Measurements from ENCODE around the gene IRF2. TPM values are rescaled to one million over a fixed set of nuclear protein-coding genes. Genes with fewer than 3 reads are reported as not detected.

The IRF2 gene
- total RNA-seq, 1 donor from 2014 or later, result 16.1 TPM

GRCh38 chr4:184385705-184386141 is 88.6 kb downstream of the IRF2 start:
- Mint-ChIP-seq H3K27ac (no peak overlapping the region), H3K4me3 (no peak overlapping the region), H3K36me3 (peaks cover 30% of the 10 kb centered on the region), H3K4me1 (peaks cover 66% of the 10 kb centered on the region), H3K27me3 (ENCODE audit: insufficient read depth, low read depth) (peaks cover 2% of the 10 kb centered on the region), H3K9me3 (no peaks in the 10 kb centered on the region)
- Histone ChIP-seq H3K79me2 (ENCODE audit: low read depth) (no peaks in the 10 kb centered on the region), H3K36me3 (no peaks in the 10 kb centered on the region), H3K4me2 (peak overlapping the region; percentile 17), H3K27ac (no peak overlapping the region), H4K20me1 (ENCODE audit: low read depth) (peaks cover 18% of the 10 kb centered on the region), H3K27me3 (no peaks in the 10 kb centered on the region), H3K4me3 (no peak overlapping the region), H3K9ac (no peak overlapping the region), H3K9me3 (ENCODE audit: low read depth) (no peaks in the 10 kb centered on the region), H3F3A (ENCODE audit: low read depth) (peaks cover 20% of the 10 kb centered on the region), H3K4me1 (peaks cover 58% of the 10 kb centered on the region), H2AFZ (replicated peaks) (no peak overlapping the region)
- no peak for DNase-seq (ENCODE audit: low spot score)
- TF ChIP-seq EZH2 (IDR thresholded peaks at IDR 0.05) (no peak), CTCF (IDR thresholded peaks at IDR 0.05) (no peak), EZH2phosphoT487 (IDR thresholded peaks at IDR 0.05) (no peak)

GRCh38 chr4:184384810-184385557 is 89.4 kb downstream of the IRF2 start:
- Histone ChIP-seq H3K27me3 (no peaks in the 10 kb centered on the region), H2AFZ (replicated peaks) (no peak overlapping the region), H3K4me2 (peak overlapping the region; percentile 17), H3K36me3 (no peaks in the 10 kb centered on the region), H3K4me1 (peaks cover 51% of the 10 kb centered on the region), H4K20me1 (ENCODE audit: low read depth) (peaks cover 18% of the 10 kb centered on the region), H3K27ac (no peak overlapping the region), H3K9me3 (ENCODE audit: low read depth) (no peaks in the 10 kb centered on the region), H3K79me2 (ENCODE audit: low read depth) (no peaks in the 10 kb centered on the region), H3F3A (ENCODE audit: low read depth) (peaks cover 16% of the 10 kb centered on the region), H3K9ac (no peak overlapping the region), H3K4me3 (no peak overlapping the region)
- no peak for TF ChIP-seq EZH2 (IDR thresholded peaks at IDR 0.05)
- TF ChIP-seq CTCF (IDR thresholded peaks at IDR 0.05), result no peak
- TF ChIP-seq EZH2phosphoT487 (IDR thresholded peaks at IDR 0.05), result no peak
- H3K36me3 Mint-ChIP-seq, result peaks cover 30% of the 10 kb centered on the region
- H3K4me1 Mint-ChIP-seq, result peaks cover 59% of the 10 kb centered on the region
- peak; percentile 43 for DNase-seq (ENCODE audit: low spot score)
- H3K27ac Mint-ChIP-seq, result no peak overlapping the region
- peak overlapping the region; percentile 35 for H3K4me3 Mint-ChIP-seq
- H3K27me3 Mint-ChIP-seq (ENCODE audit: insufficient read depth, low read depth), result peaks cover 2% of the 10 kb centered on the region
- no peaks in the 10 kb centered on the region for H3K9me3 Mint-ChIP-seq

GRCh38 chr4:184384056-184384809 is 90.1 kb downstream of the IRF2 start:
- DNase-seq (ENCODE audit: low spot score), result peak; percentile 27
- no peaks in the 10 kb centered on the region for H3K79me2 ChIP-seq (ENCODE audit: low read depth)

More at GRCh38 chr4:184384056-184384809, 90.1 kb downstream of the IRF2 start:
- H3K36me3 ChIP-seq, result no peaks in the 10 kb centered on the region
- Mint-ChIP-seq H3K4me1 (peaks cover 52% of the 10 kb centered on the region), H3K9me3 (peaks cover 2% of the 10 kb centered on the region), H3K36me3 (peaks cover 27% of the 10 kb centered on the region), H3K27me3 (ENCODE audit: insufficient read depth, low read depth) (peaks cover 2% of the 10 kb centered on the region), H3K4me3 (peak overlapping the region; percentile 38), H3K27ac (peak overlapping the region; percentile 37)
- no peak overlapping the region for H3K9ac ChIP-seq
- no peaks in the 10 kb centered on the region for H3K9me3 ChIP-seq (ENCODE audit: low read depth)
- H3K4me1 ChIP-seq, result peaks cover 43% of the 10 kb centered on the region
- peaks cover 16% of the 10 kb centered on the region for H3F3A ChIP-seq (ENCODE audit: low read depth)
- no peak overlapping the region for H2AFZ ChIP-seq (replicated peaks)
- peak overlapping the region; percentile 17 for H3K4me2 ChIP-seq
- peaks cover 18% of the 10 kb centered on the region for H4K20me1 ChIP-seq (ENCODE audit: low read depth)
- H3K27ac ChIP-seq, result no peak overlapping the region
- no peak overlapping the region for H3K4me3 ChIP-seq
- H3K27me3 ChIP-seq, result no peaks in the 10 kb centered on the region
- TF ChIP-seq EZH2phosphoT487 (IDR thresholded peaks at IDR 0.05), result no peak
- no peak for TF ChIP-seq EZH2 (IDR thresholded peaks at IDR 0.05)
- TF ChIP-seq CTCF (IDR thresholded peaks at IDR 0.05), result no peak

All from neural progenitor cell (in vitro differentiated cells).